Measurements from ENCODE around the gene HIP1.
"Not testable (repeated sequence)": the region's sequence is repeated elsewhere in the genome, so short reads cannot be mapped to it uniquely, and the experiment has no call there.

Gene HIP1

GRCh38 chr7:75572814-75573213, 165.9 kb downstream of the HIP1 start:
- no peak for DNase-seq (ENCODE audit: low read depth)
- H3K4me3 ChIP-seq (ENCODE audit: control insufficient read depth, low read depth, low read length), result no peak overlapping the region
- TF ChIP-seq CTCF (IDR thresholded peaks at IDR 0.05; ENCODE audit: control insufficient read depth, insufficient read depth, low read depth, low read length, missing control alignments), result no peak

- DNase-seq (ENCODE audit: low read depth), result no peak
- no peak overlapping the region for H3K4me3 ChIP-seq (ENCODE audit: control insufficient read depth, low read depth, low read length)
- no peak for TF ChIP-seq CTCF (IDR thresholded peaks at IDR 0.05; ENCODE audit: control insufficient read depth, insufficient read depth, low read depth, low read length, missing control alignments)
These were observed 166.3 kb downstream of the HIP1 start for GRCh38 chr7:75572396-75572795.

- DNase-seq (ENCODE audit: low read depth), result no peak
- no peak overlapping the region for H3K4me3 ChIP-seq (ENCODE audit: control insufficient read depth, low read depth, low read length)
These were observed 167.5 kb downstream of the HIP1 start for GRCh38 chr7:75571209-75571608.

GRCh38 chr7:75569629-75570282, 169.0 kb downstream of the HIP1 start:
- H3K4me3 ChIP-seq (ENCODE audit: control insufficient read depth, low read depth, low read length); DNase-seq (ENCODE audit: low read depth): not testable (repeated sequence)

More at GRCh38 chr7:75571209-75571608, 167.5 kb downstream of the HIP1 start:
- no peak for TF ChIP-seq CTCF (IDR thresholded peaks at IDR 0.05; ENCODE audit: control insufficient read depth, insufficient read depth, low read depth, low read length, missing control alignments)

GRCh38 chr7:75567948-75568595, 170.7 kb downstream of the HIP1 start:
- no peak for DNase-seq (ENCODE audit: low read depth)
- no peak for TF ChIP-seq CTCF (IDR thresholded peaks at IDR 0.05; ENCODE audit: control insufficient read depth, insufficient read depth, low read depth, low read length, missing control alignments)
- no peak overlapping the region for H3K4me3 ChIP-seq (ENCODE audit: control insufficient read depth, low read depth, low read length)

- peak; percentile 74 for DNase-seq (ENCODE audit: low read depth)
- TF ChIP-seq CTCF (IDR thresholded peaks at IDR 0.05; ENCODE audit: control insufficient read depth, insufficient read depth, low read depth, low read length, missing control alignments), result no peak
These were observed 173.5 kb downstream of the HIP1 start for GRCh38 chr7:75565132-75565837.

GRCh38 chr7:75563171-75563570, 175.6 kb downstream of the HIP1 start:
- no peak for DNase-seq (ENCODE audit: low read depth)
- H3K4me3 ChIP-seq (ENCODE audit: control insufficient read depth, low read depth, low read length), result no peak overlapping the region
- TF ChIP-seq CTCF (IDR thresholded peaks at IDR 0.05; ENCODE audit: control insufficient read depth, insufficient read depth, low read depth, low read length, missing control alignments), result no peak

More at GRCh38 chr7:75565132-75565837, 173.5 kb downstream of the HIP1 start:
- H3K4me3 ChIP-seq (ENCODE audit: control insufficient read depth, low read depth, low read length), result no peak overlapping the region

Measured in AG09309 (cell line).